Fibroblast of lung (primary cell): ENCODE measurements around the gene CHSY1.

Source experiments
- CTCF ChIP-seq, 2 donors: IDR thresholded peaks in 1 of 2; conservative IDR thresholded peaks in 1 of 2; 1 replicate in 1 of 2; 2 replicates in 1 of 2; pipeline ENCODE4 v1.5.1; 2011 to 2012; ENCODE audit warnings: low read length in 2 of 2, control low read depth in 1 of 2, inconsistent platforms in 1 of 2, low read depth in 1 of 2, mild to moderate bottlenecking in 1 of 2
- EZH2 ChIP-seq: IDR thresholded peaks from 2 replicates; pipeline ENCODE4 v1.5.1; 2012; ENCODE audit warnings: low read length, control low read depth, mild to moderate bottlenecking; ENCODE audit errors: missing control alignments

- TF ChIP-seq CTCF (conservative IDR thresholded peaks at IDR 0.05 in 1 of 2, IDR thresholded peaks at IDR 0.05 in 1 of 2; ENCODE audit: low read depth in 1 of 2, low read length in 2 of 2) (no peak), EZH2 (no peak)
Observed at GRCh38 chr15:101134780-101135179, 117.1 kb downstream of the CHSY1 start.
